ENCODE results near the gene ORC5. TPM values are rescaled to one million over a fixed set of nuclear protein-coding genes. Genes with fewer than 3 reads are reported as not detected.

The ORC5 gene
- total and polyA plus RNA-seq, 7 donors: 8.4 to 30.8 (median 20.8) TPM

DNA sequence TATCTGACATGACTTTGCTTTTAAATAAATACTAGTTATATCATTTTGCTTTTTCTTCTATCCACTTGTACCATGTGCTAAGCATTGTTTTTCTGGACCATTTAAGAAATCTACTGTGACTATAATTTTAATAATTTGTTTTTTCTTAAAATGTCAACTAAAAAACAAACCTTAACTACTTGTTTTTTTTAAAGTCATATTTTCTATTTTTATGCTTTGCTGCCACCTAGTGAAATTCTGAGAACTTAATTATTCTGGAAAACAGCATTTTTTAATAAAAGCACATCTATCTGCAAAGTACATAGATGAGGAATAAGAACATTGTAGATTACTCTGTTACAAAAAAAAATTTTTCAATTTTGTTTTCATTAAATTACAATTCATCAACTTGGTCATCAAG is 47.4 kb downstream of the ORC5 start:
- intact Hi-C loops (cut with DNase I): no loop called here
- Histone ChIP-seq H3K36me3 (peaks cover 0 to 33% (median 2%) of the 10 kb centered on the region in 4 donors), H3K27ac (no peak overlapping the region), H3K9me3 (no peaks in the 10 kb centered on the region), H3K27me3 (no peaks in the 10 kb centered on the region), H3K4me3 (no peak overlapping the region), H3K4me1 (no peaks in the 10 kb centered on the region)
- TF ChIP-seq EP300 (IDR thresholded peaks at IDR 0.05): no peak
- TF ChIP-seq, protein P1, sequence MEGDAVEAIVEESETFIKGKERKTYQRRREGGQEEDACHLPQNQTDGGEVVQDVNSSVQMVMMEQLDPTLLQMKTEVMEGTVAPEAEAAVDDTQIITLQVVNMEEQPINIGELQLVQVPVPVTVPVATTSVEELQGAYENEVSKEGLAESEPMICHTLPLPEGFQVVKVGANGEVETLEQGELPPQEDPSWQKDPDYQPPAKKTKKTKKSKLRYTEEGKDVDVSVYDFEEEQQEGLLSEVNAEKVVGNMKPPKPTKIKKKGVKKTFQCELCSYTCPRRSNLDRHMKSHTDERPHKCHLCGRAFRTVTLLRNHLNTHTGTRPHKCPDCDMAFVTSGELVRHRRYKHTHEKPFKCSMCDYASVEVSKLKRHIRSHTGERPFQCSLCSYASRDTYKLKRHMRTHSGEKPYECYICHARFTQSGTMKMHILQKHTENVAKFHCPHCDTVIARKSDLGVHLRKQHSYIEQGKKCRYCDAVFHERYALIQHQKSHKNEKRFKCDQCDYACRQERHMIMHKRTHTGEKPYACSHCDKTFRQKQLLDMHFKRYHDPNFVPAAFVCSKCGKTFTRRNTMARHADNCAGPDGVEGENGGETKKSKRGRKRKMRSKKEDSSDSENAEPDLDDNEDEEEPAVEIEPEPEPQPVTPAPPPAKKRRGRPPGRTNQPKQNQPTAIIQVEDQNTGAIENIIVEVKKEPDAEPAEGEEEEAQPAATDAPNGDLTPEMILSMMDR (IDR thresholded peaks at IDR 0.05): peak in 2 of 4 experiments; percentile 16 to 24
- DNase-seq: no peak

DNA sequence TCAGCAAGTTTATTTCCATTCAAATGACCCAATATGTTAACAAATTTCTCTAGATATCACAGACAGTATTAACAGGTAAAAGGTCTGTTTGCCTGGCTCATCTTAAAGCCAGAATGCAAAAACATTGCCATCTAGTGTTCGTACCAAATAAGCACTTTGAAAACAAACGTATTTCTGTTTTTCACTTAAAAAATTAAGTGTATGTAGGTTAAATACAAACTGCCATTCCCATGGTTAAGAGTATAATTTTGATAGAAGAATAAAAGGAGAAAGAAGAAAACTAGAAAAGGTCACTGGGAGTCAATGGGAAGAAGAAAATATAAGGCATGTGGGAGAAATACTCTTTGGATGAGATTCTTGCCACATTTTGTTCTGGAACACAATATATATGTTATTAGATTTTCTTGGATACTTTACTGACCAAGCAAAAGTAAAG is 51.0 kb downstream of the ORC5 start:
- WGBS, 2 donors: 19 to 49% methylated on average over 2 of the region's 2 CpGs
- Histone ChIP-seq H3K27ac (no peak overlapping the region), H3K27me3 (no peaks in the 10 kb centered on the region), H3K9me3 (no peaks in the 10 kb centered on the region), H3K36me3 (peaks cover 0 to 15% (median 0%) of the 10 kb centered on the region in 4 donors), H3K4me3 (no peak overlapping the region), H3K4me1 (no peaks in the 10 kb centered on the region)
- no peak for DNase-seq
- intact Hi-C loops (cut with DNase I): loop anchor here (5.0 kb wide), 1 partner anchor 585 kb away; no protein-coding TSS in a partner anchor
- TF ChIP-seq POLR2AphosphoS5 (IDR thresholded peaks at IDR 0.05): no peak
- TF ChIP-seq, protein P1 (IDR thresholded peaks at IDR 0.05): peak in 1 of 4 experiments; percentile 43

DNA sequence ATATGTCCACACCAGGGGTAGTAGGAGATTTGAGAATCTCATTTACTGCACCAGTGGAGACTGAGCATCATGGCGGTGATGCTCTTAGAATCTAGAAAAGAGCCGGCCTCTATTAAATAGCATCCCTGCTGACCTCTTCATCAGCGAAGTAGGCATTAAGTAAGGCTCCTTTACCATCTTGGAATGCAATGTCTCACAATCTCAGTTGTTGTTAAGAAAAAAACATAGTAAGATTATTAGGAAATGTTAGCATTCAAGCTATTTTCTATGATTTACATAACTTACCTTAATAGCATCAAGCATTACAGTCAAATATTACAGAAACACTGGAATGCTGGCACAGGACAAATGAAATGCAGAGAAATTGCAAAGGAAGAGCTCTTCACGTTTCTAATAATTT is 54.5 kb downstream of the ORC5 start:
- H3K27me3 ChIP-seq: no peaks in the 10 kb centered on the region
- no peaks in the 10 kb centered on the region for H3K4me1 ChIP-seq
- H3K4me3 ChIP-seq: no peak overlapping the region
- intact Hi-C loops (cut with DNase I): no loop called here
- no peak for TF ChIP-seq POLR2AphosphoS5 (IDR thresholded peaks at IDR 0.05)
- no peak for TF ChIP-seq EP300 (IDR thresholded peaks at IDR 0.05)
- H3K9me3 ChIP-seq: no peaks in the 10 kb centered on the region
- H3K36me3 ChIP-seq: peaks cover 0 to 25% (median 0%) of the 10 kb centered on the region in 4 donors
- H3K27ac ChIP-seq: no peak overlapping the region
- no peak for DNase-seq
- WGBS, 2 donors: 83 to 84% methylated on average over 4 of the region's 4 CpGs

DNA sequence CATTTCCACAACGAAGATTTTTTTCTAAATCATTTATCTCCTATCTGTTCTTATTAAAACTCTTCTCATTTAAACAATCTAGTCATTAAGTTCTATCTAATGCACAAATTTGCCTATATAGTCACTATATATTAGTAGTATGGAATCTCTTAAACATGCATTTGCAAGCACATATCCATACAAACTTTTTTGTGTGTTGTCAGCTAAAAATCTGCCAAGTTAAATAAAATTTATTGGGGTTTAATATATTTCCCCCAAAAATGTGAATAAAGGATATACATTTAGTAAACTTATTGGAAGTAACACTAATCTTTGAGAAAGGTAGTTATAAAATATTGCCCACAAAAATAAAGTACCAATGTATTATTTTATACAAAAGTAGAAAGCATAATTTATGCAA is 55.3 kb downstream of the ORC5 start:
- no peaks in the 10 kb centered on the region for H3K9me3 ChIP-seq
- no peaks in the 10 kb centered on the region for H3K4me1 ChIP-seq
- no peak for DNase-seq
- no peak overlapping the region for H3K27ac ChIP-seq
- no peak overlapping the region for H3K4me3 ChIP-seq
- no peaks in the 10 kb centered on the region for H3K27me3 ChIP-seq
- H3K36me3 ChIP-seq: peaks cover 0 to 23% (median 0%) of the 10 kb centered on the region in 4 donors
- WGBS, 2 donors: 88 to 98% methylated on average over 1 of the region's 1 CpG
- no peak for TF ChIP-seq EP300 (IDR thresholded peaks at IDR 0.05)
- TF ChIP-seq POLR2A (IDR thresholded peaks at IDR 0.05): no peak
- TF ChIP-seq, protein P1 (IDR thresholded peaks at IDR 0.05): no peak
- no peak for TF ChIP-seq POLR2AphosphoS5 (IDR thresholded peaks at IDR 0.05)
- intact Hi-C loops (cut with DNase I): no loop called here

DNA sequence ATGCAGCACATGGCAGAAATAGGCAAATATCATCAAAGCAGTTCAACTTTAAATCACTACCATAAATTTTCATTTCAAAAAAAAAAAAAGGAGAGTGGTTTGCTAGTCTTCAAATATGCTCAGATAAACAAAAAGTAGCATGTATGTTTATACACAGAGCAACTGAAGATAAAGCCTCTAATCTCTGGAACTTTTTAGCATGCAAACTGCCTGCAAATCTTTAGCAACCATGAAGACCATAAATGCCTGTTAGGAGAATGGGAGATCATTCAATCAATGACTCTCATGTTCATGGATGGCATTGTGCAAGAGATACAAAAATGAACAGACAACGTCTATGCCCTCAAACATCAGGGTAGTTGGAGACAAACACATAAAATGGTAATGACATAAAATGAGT is 57.3 kb downstream of the ORC5 start:
- H3K27ac ChIP-seq: no peak overlapping the region
- H3K27me3 ChIP-seq: no peaks in the 10 kb centered on the region
- H3K36me3 ChIP-seq: peaks cover 0 to 21% (median 0%) of the 10 kb centered on the region in 4 donors
- 64 to 75% methylated on average over 1 of the region's 1 CpG for WGBS, 2 donors
- intact Hi-C loops (cut with DNase I): no loop called here
- no peak for DNase-seq
- H3K4me3 ChIP-seq: no peak overlapping the region
- H3K4me1 ChIP-seq: no peaks in the 10 kb centered on the region
- no peaks in the 10 kb centered on the region for H3K9me3 ChIP-seq
- no peak for TF ChIP-seq POLR2A (IDR thresholded peaks at IDR 0.05)
- TF ChIP-seq EP300 (IDR thresholded peaks at IDR 0.05): no peak
- TF ChIP-seq, protein P1 (IDR thresholded peaks at IDR 0.05): no peak
- no peak for TF ChIP-seq POLR2AphosphoS5 (IDR thresholded peaks at IDR 0.05)
